ENCODE results near the gene OTUD4.
"Not testable (repeated sequence)": the region's sequence is repeated elsewhere in the genome, so short reads cannot be mapped to it uniquely, and the experiment has no call there.

The OTUD4 gene

GRCh38 chr4:145171911-145172310 lies 8.5 kb downstream of the OTUD4 start:
- H3K4me1 Mint-ChIP-seq (ENCODE audit: low read depth) = peaks cover 26% of the 10 kb centered on the region
- no peaks in the 10 kb centered on the region for H3K9me3 Mint-ChIP-seq
- H3K4me3 Mint-ChIP-seq = no peak overlapping the region
- no peak overlapping the region for H3K27ac Mint-ChIP-seq
- no peaks in the 10 kb centered on the region for H3K27me3 Mint-ChIP-seq
- intact Hi-C loops (cut with micrococcal nuclease) = no loop called here
- peaks cover 67% of the 10 kb centered on the region for H3K36me3 Mint-ChIP-seq (ENCODE audit: low read depth)

- intact Hi-C loops (cut with micrococcal nuclease) = no loop called here
- Mint-ChIP-seq H3K9me3 (no peaks in the 10 kb centered on the region), H3K27ac (no peak overlapping the region), H3K36me3 (ENCODE audit: low read depth) (peaks cover 84% of the 10 kb centered on the region), H3K4me3 (no peak overlapping the region), H3K27me3 (no peaks in the 10 kb centered on the region), H3K4me1 (ENCODE audit: low read depth) (peaks cover 20% of the 10 kb centered on the region)
Observed at GRCh38 chr4:145170223-145170622, 10.2 kb downstream of the OTUD4 start.

- H3K27me3 Mint-ChIP-seq = no peaks in the 10 kb centered on the region
- peaks cover 73% of the 10 kb centered on the region for H3K36me3 Mint-ChIP-seq (ENCODE audit: low read depth)
- intact Hi-C loops (cut with micrococcal nuclease) = no loop called here
- H3K4me3 Mint-ChIP-seq = no peak overlapping the region
- H3K9me3 Mint-ChIP-seq = no peaks in the 10 kb centered on the region
- H3K27ac Mint-ChIP-seq = no peak overlapping the region
- H3K4me1 Mint-ChIP-seq (ENCODE audit: low read depth) = peaks cover 15% of the 10 kb centered on the region
Observed at GRCh38 chr4:145168581-145169187, 11.7 kb downstream of the OTUD4 start.

GRCh38 chr4:145167887-145168286 lies 12.5 kb downstream of the OTUD4 start:
- peaks cover 71% of the 10 kb centered on the region for H3K36me3 Mint-ChIP-seq (ENCODE audit: low read depth)
- H3K9me3 Mint-ChIP-seq = no peaks in the 10 kb centered on the region
- intact Hi-C loops (cut with micrococcal nuclease) = no loop called here
- no peak overlapping the region for H3K4me3 Mint-ChIP-seq
- H3K27me3 Mint-ChIP-seq = no peaks in the 10 kb centered on the region
- H3K27ac Mint-ChIP-seq = no peak overlapping the region
- peaks cover 13% of the 10 kb centered on the region for H3K4me1 Mint-ChIP-seq (ENCODE audit: low read depth)

GRCh38 chr4:145161549-145161948 lies 18.8 kb downstream of the OTUD4 start:
- Mint-ChIP-seq H3K9me3 (no peaks in the 10 kb centered on the region), H3K36me3 (ENCODE audit: low read depth) (peaks cover 79% of the 10 kb centered on the region), H3K4me3 (no peak overlapping the region), H3K27ac (no peak overlapping the region), H3K4me1 (ENCODE audit: low read depth) (peaks cover 9% of the 10 kb centered on the region), H3K27me3 (no peaks in the 10 kb centered on the region)
- intact Hi-C loops (cut with micrococcal nuclease) = no loop called here

GRCh38 chr4:145156986-145157385 lies 23.4 kb downstream of the OTUD4 start:
- Mint-ChIP-seq H3K36me3 (ENCODE audit: low read depth) (peaks cover 94% of the 10 kb centered on the region), H3K4me3 (no peak overlapping the region), H3K27ac (no peak overlapping the region), H3K4me1 (ENCODE audit: low read depth) (peaks cover 9% of the 10 kb centered on the region), H3K27me3 (no peaks in the 10 kb centered on the region), H3K9me3 (no peaks in the 10 kb centered on the region)
- intact Hi-C loops (cut with micrococcal nuclease) = no loop called here

- H3K36me3 Mint-ChIP-seq (ENCODE audit: low read depth) = peaks cover 89% of the 10 kb centered on the region
- no peak overlapping the region for H3K27ac Mint-ChIP-seq
- H3K9me3 Mint-ChIP-seq = no peaks in the 10 kb centered on the region
- intact Hi-C loops (cut with micrococcal nuclease) = no loop called here
- no peak overlapping the region for H3K4me3 Mint-ChIP-seq
- H3K4me1 Mint-ChIP-seq (ENCODE audit: low read depth) = peaks cover under 1% of the 10 kb centered on the region
- no peaks in the 10 kb centered on the region for H3K27me3 Mint-ChIP-seq
Observed at GRCh38 chr4:145155268-145155870, 25.0 kb downstream of the OTUD4 start.

GRCh38 chr4:145154573-145154972 lies 25.8 kb downstream of the OTUD4 start:
- intact Hi-C loops (cut with micrococcal nuclease) = loop anchor here (5.0 kb wide), 1 partner anchor 403 kb away; no protein-coding TSS in a partner anchor
- Mint-ChIP-seq H3K4me1 (ENCODE audit: low read depth) (no peaks in the 10 kb centered on the region), H3K36me3 (ENCODE audit: low read depth) (peaks cover 93% of the 10 kb centered on the region), H3K27ac (no peak overlapping the region), H3K9me3 (no peaks in the 10 kb centered on the region), H3K27me3 (no peaks in the 10 kb centered on the region), H3K4me3 (no peak overlapping the region)

GRCh38 chr4:145153904-145154298 lies 26.5 kb downstream of the OTUD4 start:
- Mint-ChIP-seq H3K27me3 (no peaks in the 10 kb centered on the region), H3K4me1 (ENCODE audit: low read depth) (no peaks in the 10 kb centered on the region), H3K27ac (no peak overlapping the region), H3K9me3 (no peaks in the 10 kb centered on the region), H3K36me3 (ENCODE audit: low read depth) (peaks cover 93% of the 10 kb centered on the region), H3K4me3 (no peak overlapping the region)
- intact Hi-C loops (cut with micrococcal nuclease) = loop anchor here (5.0 kb wide), 1 partner anchor 403 kb away; no protein-coding TSS in a partner anchor

GRCh38 chr4:145153181-145153903 lies 27.0 kb downstream of the OTUD4 start:
- intact Hi-C loops (cut with micrococcal nuclease) = loop anchor here (5.0 kb wide), 1 partner anchor 404 kb away; no protein-coding TSS in a partner anchor
- Mint-ChIP-seq H3K27ac (no peak overlapping the region), H3K4me3 (no peak overlapping the region), H3K9me3 (no peaks in the 10 kb centered on the region), H3K36me3 (ENCODE audit: low read depth) (peaks cover 92% of the 10 kb centered on the region), H3K27me3 (no peaks in the 10 kb centered on the region), H3K4me1 (ENCODE audit: low read depth) (no peaks in the 10 kb centered on the region)

GRCh38 chr4:145148980-145149379 lies 31.4 kb downstream of the OTUD4 start:
- Mint-ChIP-seq H3K27ac (no peak overlapping the region), H3K4me3 (no peak overlapping the region), H3K4me1 (ENCODE audit: low read depth) (no peaks in the 10 kb centered on the region), H3K27me3 (no peaks in the 10 kb centered on the region), H3K36me3 (ENCODE audit: low read depth) (peaks cover 93% of the 10 kb centered on the region), H3K9me3 (no peaks in the 10 kb centered on the region)
- intact Hi-C loops (cut with micrococcal nuclease) = loop anchor here (5.0 to 10.0 kb wide), 2 partner anchors 37 to 1604 kb away; no protein-coding TSS in a partner anchor

- H3K36me3 Mint-ChIP-seq (ENCODE audit: low read depth) = peaks cover 65% of the 10 kb centered on the region
- H3K27me3 Mint-ChIP-seq; intact Hi-C loops (cut with micrococcal nuclease); H3K27ac Mint-ChIP-seq; H3K4me3 Mint-ChIP-seq; H3K9me3 Mint-ChIP-seq; H3K4me1 Mint-ChIP-seq (ENCODE audit: low read depth): not testable (repeated sequence)
Observed at GRCh38 chr4:145136219-145136618, 44.2 kb downstream of the OTUD4 start.

GRCh38 chr4:145132511-145133098 lies 47.8 kb downstream of the OTUD4 start:
- intact Hi-C loops (cut with micrococcal nuclease) = no loop called here
- no peaks in the 10 kb centered on the region for H3K27me3 Mint-ChIP-seq
- H3K4me3 Mint-ChIP-seq = no peak overlapping the region
- H3K4me1 Mint-ChIP-seq (ENCODE audit: low read depth) = peaks cover 7% of the 10 kb centered on the region
- no peak overlapping the region for H3K27ac Mint-ChIP-seq
- H3K9me3 Mint-ChIP-seq = no peaks in the 10 kb centered on the region
- peaks cover 59% of the 10 kb centered on the region for H3K36me3 Mint-ChIP-seq (ENCODE audit: low read depth)

- Mint-ChIP-seq H3K27me3 (no peaks in the 10 kb centered on the region), H3K4me1 (ENCODE audit: low read depth) (peaks cover 7% of the 10 kb centered on the region), H3K9me3 (no peaks in the 10 kb centered on the region), H3K36me3 (ENCODE audit: low read depth) (peaks cover 58% of the 10 kb centered on the region), H3K4me3 (no peak overlapping the region), H3K27ac (no peak overlapping the region)
- intact Hi-C loops (cut with micrococcal nuclease) = no loop called here
Observed at GRCh38 chr4:145131848-145132247, 48.5 kb downstream of the OTUD4 start.
